GM19025 (cell line): ENCODE results near the gene CBX6.
"Not testable (repeated sequence)": the region's sequence is repeated elsewhere in the genome, so short reads cannot be mapped to it uniquely, and the experiment has no call there.

Experiments used
- ATAC-seq: cut with Tn5 transposase; IDR thresholded peaks from one replicate; pipeline ENCODE4 v1.9.1; 2021; ENCODE audit warnings: mild to moderate bottlenecking, low read depth, moderate library complexity; ENCODE audit not compliant: unreplicated experiment

CBX6 gene

GRCh38 chr22:38861927-38862326, 10.1 kb downstream of the CBX6 start:
- no peak for ATAC-seq

GRCh38 chr22:38861170-38861876, 10.7 kb downstream of the CBX6 start:
- no peak for ATAC-seq

DNA sequence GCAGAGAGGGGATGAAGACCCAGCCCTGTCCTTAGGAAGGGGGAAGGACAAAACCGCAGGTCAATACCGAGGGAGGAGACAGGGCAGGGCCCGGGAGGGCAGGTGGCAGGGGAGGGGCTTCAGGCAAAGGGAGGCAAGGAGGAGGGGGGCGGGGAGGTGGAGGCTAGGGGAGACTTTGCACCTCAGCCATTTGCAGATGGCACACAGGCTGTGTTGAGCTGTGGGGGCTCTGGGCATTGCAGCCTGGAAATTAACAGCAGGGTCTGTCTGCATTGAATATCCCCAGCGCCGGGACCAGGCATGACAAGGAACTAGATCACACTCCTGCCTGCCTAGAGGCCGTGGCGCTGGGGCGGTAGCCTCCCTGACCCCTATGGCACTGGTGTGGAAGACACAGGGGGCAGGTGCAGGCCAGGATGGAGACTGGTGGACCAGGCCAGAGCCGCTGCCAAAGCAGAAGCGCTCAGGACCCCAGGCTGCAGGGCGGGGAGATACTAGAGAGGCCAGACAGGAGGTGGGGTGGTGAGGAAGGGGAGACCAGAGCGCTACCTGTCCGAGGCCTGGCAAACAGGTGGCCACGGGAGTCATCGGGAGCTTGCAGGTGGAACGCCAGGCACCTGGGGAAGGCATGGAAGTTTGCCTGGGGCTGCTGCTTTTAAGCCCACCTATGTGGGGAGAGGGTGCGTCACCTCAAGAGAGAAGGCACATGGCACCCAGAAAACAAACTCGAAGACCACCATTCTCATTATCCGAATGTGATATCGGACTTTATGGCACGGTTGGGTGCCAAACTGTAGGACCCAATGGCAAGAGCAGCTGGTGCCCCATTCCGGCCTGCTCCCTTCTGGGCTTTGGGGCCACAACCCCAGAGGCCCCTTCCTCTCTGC, 11.5 kb downstream of the CBX6 start:
- ATAC-seq, result no peak

GRCh38 chr22:38859581-38860282, 12.3 kb downstream of the CBX6 start:
- no peak for ATAC-seq

- ATAC-seq, result no peak
Measured at GRCh38 chr22:38858492-38858891, 13.5 kb downstream of the CBX6 start.

GRCh38 chr22:38854476-38854875, 17.5 kb downstream of the CBX6 start:
- ATAC-seq, result not testable (repeated sequence)

DNA sequence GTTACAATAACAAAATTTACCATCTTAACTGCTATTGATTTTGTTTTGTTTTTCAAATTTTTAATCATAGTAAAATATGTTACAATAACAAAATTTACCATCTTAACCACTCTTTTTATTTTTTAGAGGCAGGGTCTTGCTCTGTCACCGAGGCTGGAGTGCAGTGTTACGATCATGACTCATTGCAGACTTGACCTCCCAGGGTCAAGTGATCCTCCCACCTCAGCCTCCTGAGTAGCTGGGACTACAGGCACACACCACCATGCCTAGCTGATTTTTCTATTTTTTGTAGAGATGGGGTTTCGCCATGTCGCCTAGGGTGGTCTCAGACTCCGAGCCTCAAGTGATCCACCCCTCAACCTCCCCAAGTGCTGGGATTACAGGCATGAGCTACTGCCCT, 18.1 kb downstream of the CBX6 start:
- not testable (repeated sequence) for ATAC-seq

GRCh38 chr22:38853196-38853651, 18.8 kb downstream of the CBX6 start:
- ATAC-seq, result no peak

DNA sequence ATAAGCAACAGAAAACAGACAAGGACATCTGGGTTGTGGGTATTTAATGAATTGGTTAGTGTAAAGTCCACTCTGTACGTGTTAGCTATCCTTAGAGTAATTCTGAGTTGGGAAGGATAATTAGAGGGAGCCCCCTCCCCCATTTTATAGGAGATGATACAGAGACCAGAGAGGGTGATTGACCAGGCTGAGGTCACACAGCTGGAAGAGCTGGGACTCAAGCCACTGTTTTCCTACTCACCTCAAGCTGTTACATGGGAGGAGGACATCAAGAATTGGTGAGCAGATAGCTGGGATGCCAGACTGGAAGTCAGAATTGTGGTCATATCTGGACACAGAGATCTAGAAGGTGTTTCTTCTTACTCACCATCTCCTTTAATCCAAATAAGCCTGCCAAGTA, 19.5 kb downstream of the CBX6 start:
- no peak for ATAC-seq

- ATAC-seq, result no peak
Measured at GRCh38 chr22:38850941-38851849, 20.8 kb downstream of the CBX6 start.

DNA sequence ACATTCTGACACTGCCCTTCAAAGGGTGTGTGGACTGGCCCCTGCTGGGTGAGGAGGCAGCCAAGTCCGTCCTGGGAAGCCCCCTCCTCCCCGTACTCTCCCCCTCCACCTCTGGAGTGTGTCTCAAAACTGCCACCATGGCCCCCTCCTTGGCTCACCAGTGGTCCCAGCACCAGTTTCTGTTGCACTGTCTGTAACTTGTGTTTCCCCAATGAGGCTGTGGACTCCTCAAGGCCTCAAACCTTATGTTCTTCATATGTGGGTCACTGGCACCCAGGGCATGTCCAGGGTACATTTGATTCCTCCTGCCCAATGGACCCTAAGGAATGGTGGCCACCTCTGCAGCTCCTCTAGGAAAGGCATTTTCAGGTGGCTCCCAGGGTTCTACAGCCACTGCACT, 21.6 kb downstream of the CBX6 start:
- ATAC-seq, result no peak

GRCh38 chr22:38849811-38850210, 22.2 kb downstream of the CBX6 start:
- ATAC-seq, result no peak

DNA sequence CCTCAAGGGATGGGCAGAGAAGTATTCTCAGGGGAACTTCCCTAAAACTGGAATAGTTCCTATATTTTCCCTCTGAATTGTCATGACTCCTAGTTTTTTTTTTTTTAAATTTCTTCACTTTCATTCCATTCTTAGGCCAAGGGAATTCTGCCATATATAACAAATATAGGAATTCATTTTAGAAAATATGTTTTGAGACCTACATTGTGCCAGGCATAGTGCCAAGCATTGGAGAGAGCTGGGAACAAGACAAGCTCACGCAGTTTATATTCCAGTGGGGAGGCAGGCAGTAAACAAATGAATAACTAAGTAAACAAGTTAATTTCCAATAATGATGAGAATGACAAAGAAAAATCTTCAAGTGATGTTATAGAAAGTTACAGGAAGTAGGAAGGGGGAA, 25.6 kb downstream of the CBX6 start:
- ATAC-seq, result no peak

- no peak for ATAC-seq
Measured at GRCh38 chr22:38845004-38845740, 26.8 kb downstream of the CBX6 start.

DNA sequence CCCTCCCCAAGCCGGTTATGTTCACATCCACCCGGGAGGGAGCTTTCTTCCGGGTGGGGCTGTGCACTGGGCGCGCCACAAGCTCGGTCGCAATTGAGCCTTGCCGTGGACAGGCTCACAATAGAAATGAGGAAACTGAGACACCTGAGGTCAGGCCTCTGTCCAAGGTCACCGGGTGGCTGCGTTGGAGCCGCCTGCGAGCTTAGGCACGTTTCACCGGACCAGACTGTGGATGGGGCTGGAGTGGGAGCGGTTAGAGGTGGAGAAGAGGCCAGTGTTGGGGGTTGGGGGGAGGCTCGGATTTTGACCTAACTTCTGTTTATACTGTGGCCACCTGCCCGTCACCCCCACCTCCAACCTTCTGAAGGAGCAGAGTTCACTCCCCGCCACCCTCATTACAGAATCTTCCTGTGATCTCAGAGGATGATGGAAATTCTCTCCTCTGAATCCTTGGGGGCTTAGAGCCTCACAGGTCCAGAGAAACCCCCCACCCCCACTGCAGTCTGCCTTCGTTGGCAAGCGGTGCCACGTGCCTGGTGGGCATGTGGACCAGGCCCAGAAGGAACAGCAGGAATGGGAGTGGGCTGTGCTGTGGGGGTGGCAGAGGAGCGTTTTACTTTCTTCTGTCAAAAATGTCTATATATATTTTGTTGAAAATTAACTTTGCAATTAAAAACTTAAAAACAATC, 27.6 kb downstream of the CBX6 start:
- no peak for ATAC-seq

- no peak for ATAC-seq
Measured at GRCh38 chr22:38843657-38844314, 28.2 kb downstream of the CBX6 start, which contains the start of gene NPTXR. TSS of gene NPTXR (minus strand) at chr22:38844028.

DNA sequence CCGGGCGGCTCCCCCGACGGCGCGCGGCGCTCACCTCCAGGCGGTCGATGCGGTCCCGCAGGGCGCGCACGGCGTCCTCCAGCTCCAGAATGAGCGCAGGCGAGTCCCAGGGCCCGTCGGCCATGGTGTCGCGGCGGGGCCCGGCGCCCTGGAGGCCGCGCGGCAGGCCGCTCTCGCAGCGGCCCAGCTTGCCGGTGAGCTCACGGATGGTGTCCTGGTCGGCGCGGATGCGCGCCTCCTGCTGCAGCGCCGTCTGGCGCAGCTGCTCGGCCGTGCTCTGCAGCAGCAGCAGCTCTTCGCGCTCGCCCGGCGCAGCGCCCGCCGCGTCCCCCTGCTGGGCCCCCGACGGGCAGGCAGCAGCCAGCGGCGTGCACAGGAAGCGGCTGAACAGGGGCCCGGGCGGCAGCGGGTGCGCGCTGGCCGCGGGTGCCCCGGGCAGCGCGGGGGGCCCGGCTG, 28.8 kb downstream of the CBX6 start:
- ATAC-seq, result no peak

GRCh38 chr22:38842512-38843200, 29.4 kb downstream of the CBX6 start:
- ATAC-seq, result no peak
